PC-3 (cell line): ENCODE measurements around the gene SIAH2. TPM values are rescaled to one million over a fixed set of nuclear protein-coding genes. Genes with fewer than 3 reads are reported as not detected.
"Not testable (repeated sequence)": the region's sequence is repeated elsewhere in the genome, so short reads cannot be mapped to it uniquely, and the experiment has no call there.

Experiments used
- ATAC-seq: fragments of 200-7000 bp; cut with Tn5 transposase; 2 replicates; pipeline ENCODE4 v1.9.1; 2020; ENCODE audit warnings: mild to moderate bottlenecking, moderate library complexity
- BruUV-seq: library from RNA; stranded (reverse); fragments of 400-500 nt; replicated peaks from 2 replicates; lab custom pipeline; 2021; lab: Mats Ljungman, UMichigan
- CTCF ChIA-PET: fragments of 300-600 bp; sonication (Branson Sonifier 250); formaldehyde crosslinking; loops from one replicate; lab custom pipeline; 2022; ENCODE audit warnings: antibody characterized with exemption; lab: Charles Lee
- POLR2A ChIA-PET: fragments of 300-600 bp; sonication (Branson Sonifier 250); formaldehyde crosslinking; loops from one replicate; lab custom pipeline; 2022; ENCODE audit warnings: antibody characterized with exemption; ENCODE audit not compliant: unreplicated experiment; lab: Charles Lee
- DNase-seq: peaks from one replicate; pipeline ENCODE4 v3.0.0-alpha.2; 2015
- H2AFZ ChIP-seq: fragments of 300-600 bp; sonication (generic); 2 replicates; pipeline ENCODE4 v1.6.0; 2016; ENCODE audit warnings: antibody characterized with exemption, low read length
- H3F3A ChIP-seq: fragments of 300-600 bp; sonication (generic); one replicate; pipeline ENCODE4 v1.6.0; 2017; ENCODE audit warnings: antibody characterized with exemption, low read length, control low read depth, mild to moderate bottlenecking; ENCODE audit not compliant: unreplicated experiment
- H3K27ac ChIP-seq: fragments of 300-600 bp; sonication (generic); 2 replicates; pipeline ENCODE4 v1.5.1; 2016; ENCODE audit warnings: mild to moderate bottlenecking, low read length
- H3K27me3 ChIP-seq: fragments of 300-600 bp; sonication (generic); 2 replicates; pipeline ENCODE4 v1.6.1; 2016; ENCODE audit warnings: low read length, mixed read lengths
- H3K36me3 ChIP-seq: fragments of 300-600 bp; sonication (generic); 2 replicates; pipeline ENCODE4 v1.6.1; 2016; ENCODE audit warnings: low read depth, mixed run types, low read length, mixed read lengths
- H3K4me1 ChIP-seq: fragments of 300-600 bp; sonication (generic); 2 replicates; pipeline ENCODE4 v1.5.1; 2016; ENCODE audit warnings: low read length; ENCODE audit not compliant: insufficient read depth
- H3K4me2 ChIP-seq: fragments of 300-600 bp; sonication (generic); 2 replicates; pipeline ENCODE4 v1.6.0; 2016; ENCODE audit warnings: low read length
- H3K4me3 ChIP-seq: fragments of 300-600 bp; sonication (generic); 2 replicates; pipeline ENCODE4 v1.5.1; 2016; ENCODE audit warnings: mild to moderate bottlenecking, low read length, mixed read lengths
- H3K79me2 ChIP-seq: fragments of 300-600 bp; sonication (generic); 2 replicates; pipeline ENCODE4 v1.6.1; 2017; ENCODE audit warnings: low read length, mixed read lengths
- H3K9ac ChIP-seq: fragments of 300-600 bp; sonication (generic); 2 replicates; pipeline ENCODE4 v1.6.0; 2016; ENCODE audit warnings: mild to moderate bottlenecking, low read length
- H3K9me2 ChIP-seq: fragments of 300-600 bp; sonication (generic); replicated peaks from 2 replicates; pipeline ENCODE4 v1.6.1; 2016; ENCODE audit warnings: mixed run types, low read length, mixed read lengths
- H3K9me3 ChIP-seq: fragments of 300-600 bp; sonication (generic); 2 replicates; pipeline ENCODE4 v1.6.1; 2016; ENCODE audit warnings: low read length, mixed read lengths
- H4K20me1 ChIP-seq: fragments of 300-600 bp; sonication (generic); 2 replicates; pipeline ENCODE4 v1.6.1; 2016; ENCODE audit warnings: low read length, mixed read lengths
- EZH2 ChIP-seq: fragments of 300-600 bp; sonication (generic); IDR thresholded peaks from one replicate; pipeline ENCODE4 v1.6.1; 2017; ENCODE audit warnings: antibody characterized with exemption, mild to moderate bottlenecking, low read length; ENCODE audit not compliant: unreplicated experiment
- EZH2phosphoT487 ChIP-seq: fragments of 300-600 bp; sonication (generic); IDR thresholded peaks from 2 replicates; pipeline ENCODE4 v1.6.1; 2018; ENCODE audit warnings: mild to moderate bottlenecking, antibody characterized with exemption, low read length, borderline replicate concordance
- intact Hi-C: fragments of 100-400 bp; cut with micrococcal nuclease; formaldehyde crosslinking; loops from 2 replicates; pipeline ENCODE4 v1.9.0; 2023
- total RNA-seq: library from RNA; depleted of rRNA; stranded (reverse); fragments of >200 nt; gene quantifications from 2 replicates; pipeline ENCODE4 v1.2.3, GENCODE V29; 2014
- TF ChIP-seq, protein P1 (sequence below): fragments of 300-600 bp; sonication (generic); conservative IDR thresholded peaks from 2 replicates; pipeline ENCODE4 v1.5.1; 2017; ENCODE audit warnings: antibody characterized with exemption, low read depth, mild to moderate bottlenecking, low read length

SIAH2 gene
- total RNA-seq, 1 experiment from 2014 or later = 37.8 TPM

GRCh38 chr3:150798122-150798618 lies 35.2 kb upstream of the SIAH2 start:
- Histone ChIP-seq H3K9me2 (no peaks in the 10 kb centered on the region), H3K4me1 (0 out of 2 replicates have a peak, but pooled peaks cover 4% of the 10 kb centered on the region), H3K4me2 (peak overlapping the region; percentile 17), H3K36me3 (no peaks in the 10 kb centered on the region), H3K4me3 (no peak overlapping the region), H3K9me3 (no peaks in the 10 kb centered on the region), H3K27me3 (peaks cover 35% of the 10 kb centered on the region), H3K79me2 (no peaks in the 10 kb centered on the region), H3F3A (no peaks in the 10 kb centered on the region), H3K27ac (no peak overlapping the region), H3K9ac (no peak overlapping the region), H4K20me1 (no peaks in the 10 kb centered on the region), H2AFZ (no peak overlapping the region)
- ChIA-PET POLR2A (no interaction called here), CTCF (no interaction called here)
- no TSS peak for BruUV-seq
- TF ChIP-seq, protein P1, sequence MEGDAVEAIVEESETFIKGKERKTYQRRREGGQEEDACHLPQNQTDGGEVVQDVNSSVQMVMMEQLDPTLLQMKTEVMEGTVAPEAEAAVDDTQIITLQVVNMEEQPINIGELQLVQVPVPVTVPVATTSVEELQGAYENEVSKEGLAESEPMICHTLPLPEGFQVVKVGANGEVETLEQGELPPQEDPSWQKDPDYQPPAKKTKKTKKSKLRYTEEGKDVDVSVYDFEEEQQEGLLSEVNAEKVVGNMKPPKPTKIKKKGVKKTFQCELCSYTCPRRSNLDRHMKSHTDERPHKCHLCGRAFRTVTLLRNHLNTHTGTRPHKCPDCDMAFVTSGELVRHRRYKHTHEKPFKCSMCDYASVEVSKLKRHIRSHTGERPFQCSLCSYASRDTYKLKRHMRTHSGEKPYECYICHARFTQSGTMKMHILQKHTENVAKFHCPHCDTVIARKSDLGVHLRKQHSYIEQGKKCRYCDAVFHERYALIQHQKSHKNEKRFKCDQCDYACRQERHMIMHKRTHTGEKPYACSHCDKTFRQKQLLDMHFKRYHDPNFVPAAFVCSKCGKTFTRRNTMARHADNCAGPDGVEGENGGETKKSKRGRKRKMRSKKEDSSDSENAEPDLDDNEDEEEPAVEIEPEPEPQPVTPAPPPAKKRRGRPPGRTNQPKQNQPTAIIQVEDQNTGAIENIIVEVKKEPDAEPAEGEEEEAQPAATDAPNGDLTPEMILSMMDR = no peak
- TF ChIP-seq EZH2phosphoT487 (no peak), EZH2 (no peak)
- ATAC-seq = peak; percentile 51
- no peak for DNase-seq
- intact Hi-C loops = no loop called here

- Histone ChIP-seq H3K9me2 (no peaks in the 10 kb centered on the region), H3K4me2 (no peak overlapping the region), H3K79me2 (no peaks in the 10 kb centered on the region), H3K4me3 (no peak overlapping the region), H3F3A (no peaks in the 10 kb centered on the region), H3K4me1 (0 out of 2 replicates have a peak, but pooled peaks cover 4% of the 10 kb centered on the region), H3K9ac (no peak overlapping the region), H3K36me3 (no peaks in the 10 kb centered on the region), H3K27me3 (peaks cover 27% of the 10 kb centered on the region), H2AFZ (no peak overlapping the region), H4K20me1 (no peaks in the 10 kb centered on the region), H3K9me3 (no peaks in the 10 kb centered on the region), H3K27ac (no peak overlapping the region)
- BruUV-seq = no TSS peak
- intact Hi-C loops = no loop called here
- DNase-seq = no peak
- TF ChIP-seq EZH2phosphoT487 (no peak), EZH2 (no peak)
- TF ChIP-seq, protein P1 = no peak
- ChIA-PET POLR2A (no interaction called here), CTCF (no interaction called here)
- no peak for ATAC-seq
Observed at GRCh38 chr3:150797155-150797554, 34.2 kb upstream of the SIAH2 start.

GRCh38 chr3:150796527-150796926 lies 33.6 kb upstream of the SIAH2 start:
- H3K79me2 ChIP-seq, H3K4me3 ChIP-seq, H3K4me2 ChIP-seq, intact Hi-C loops, H3F3A ChIP-seq, H3K9ac ChIP-seq, CTCF ChIA-PET, POLR2A ChIA-PET, H3K9me2 ChIP-seq, H3K9me3 ChIP-seq, DNase-seq, H2AFZ ChIP-seq, H4K20me1 ChIP-seq, H3K36me3 ChIP-seq, H3K4me1 ChIP-seq, ATAC-seq, H3K27ac ChIP-seq, BruUV-seq: not testable (repeated sequence)
- peaks cover 25% of the 10 kb centered on the region for H3K27me3 ChIP-seq
